C1 segment of cervical spinal cord (tissue), 14 donors: ENCODE results near the gene GRB7.
"Not testable (repeated sequence)": the region's sequence is repeated elsewhere in the genome, so short reads cannot be mapped to it uniquely, and the experiment has no call there.

Source experiments
- DNase-seq, 14 donors: peaks; one replicate each; lab custom pipeline; 2025; lab: John Stamatoyannopoulos, UW

GRB7 gene

DNA sequence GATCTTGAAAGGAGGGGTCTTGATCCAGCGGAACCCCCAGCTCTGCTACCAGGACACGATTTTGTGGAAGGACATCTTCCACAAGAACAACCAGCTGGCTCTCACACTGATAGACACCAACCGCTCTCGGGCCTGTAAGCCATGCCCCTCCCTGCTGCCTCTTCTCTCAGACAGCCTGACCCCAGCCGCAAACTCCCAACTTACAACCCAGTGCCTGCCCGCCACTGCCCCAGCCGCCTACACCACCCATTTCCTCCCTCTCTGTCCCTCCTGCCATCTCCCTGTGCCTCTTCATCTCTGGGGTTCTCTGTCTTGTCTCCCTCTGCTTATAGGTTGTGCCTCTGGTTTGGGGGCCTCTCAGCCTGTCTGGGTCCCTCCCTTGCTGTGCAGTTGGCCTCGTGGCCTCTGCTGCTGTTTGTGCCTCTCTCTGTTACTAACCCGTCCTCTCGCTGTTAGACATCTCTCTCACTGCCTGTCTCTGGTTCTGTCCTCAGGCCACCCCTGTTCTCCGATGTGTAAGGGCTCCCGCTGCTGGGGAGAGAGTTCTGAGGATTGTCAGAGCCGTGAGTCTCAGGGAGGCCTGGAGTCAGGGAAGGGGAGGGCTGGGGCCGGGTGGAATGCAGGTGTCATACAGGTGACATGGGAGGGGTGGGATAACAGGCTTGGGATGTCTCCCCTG, 28.3 kb upstream of the GRB7 start:
- DNase-seq, result no peak

GRCh38 chr17:39709998-39710964, 27.5 kb upstream of the GRB7 start:
- no peak for DNase-seq

GRCh38 chr17:39711071-39711470, 26.7 kb upstream of the GRB7 start:
- DNase-seq, result not testable (repeated sequence)

GRCh38 chr17:39711851-39712250, 25.9 kb upstream of the GRB7 start:
- no peak for DNase-seq

- DNase-seq, result no peak
Measured at GRCh38 chr17:39714234-39714633, 23.5 kb upstream of the GRB7 start.

DNA sequence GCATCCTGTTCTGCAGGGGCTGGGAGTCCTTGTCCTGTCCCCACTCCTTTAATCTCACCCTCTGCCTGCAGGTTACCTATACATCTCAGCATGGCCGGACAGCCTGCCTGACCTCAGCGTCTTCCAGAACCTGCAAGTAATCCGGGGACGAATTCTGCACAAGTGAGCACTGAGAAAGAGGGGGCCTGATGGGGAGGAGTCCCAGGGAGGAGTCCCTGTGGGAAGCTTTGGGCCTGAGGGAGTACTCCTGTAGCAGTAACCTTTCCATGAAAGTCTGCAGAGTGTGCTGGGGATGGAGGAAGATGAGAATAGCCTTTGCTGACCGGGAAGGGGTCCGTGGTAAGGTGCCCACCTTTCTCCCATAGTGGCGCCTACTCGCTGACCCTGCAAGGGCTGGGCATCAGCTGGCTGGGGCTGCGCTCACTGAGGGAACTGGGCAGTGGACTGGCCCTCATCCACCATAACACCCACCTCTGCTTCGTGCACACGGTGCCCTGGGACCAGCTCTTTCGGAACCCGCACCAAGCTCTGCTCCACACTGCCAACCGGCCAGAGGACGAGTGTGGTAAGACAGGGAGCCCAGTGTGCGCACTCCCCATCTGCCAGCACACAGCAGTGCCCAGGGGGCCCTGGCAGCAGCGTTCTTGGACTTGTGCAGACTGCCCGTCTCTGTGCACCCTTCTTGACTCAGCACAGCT, 22.2 kb upstream of the GRB7 start:
- no peak for DNase-seq

- no peak for DNase-seq
Measured at GRCh38 chr17:39716073-39716818, 21.5 kb upstream of the GRB7 start.

- no peak for DNase-seq
Measured at GRCh38 chr17:39716879-39717536, 20.7 kb upstream of the GRB7 start.

- DNase-seq, result no peak
Measured at GRCh38 chr17:39717660-39718059, 20.1 kb upstream of the GRB7 start.

- DNase-seq, result no peak
Measured at GRCh38 chr17:39719563-39720355, 18.0 kb upstream of the GRB7 start.

DNA sequence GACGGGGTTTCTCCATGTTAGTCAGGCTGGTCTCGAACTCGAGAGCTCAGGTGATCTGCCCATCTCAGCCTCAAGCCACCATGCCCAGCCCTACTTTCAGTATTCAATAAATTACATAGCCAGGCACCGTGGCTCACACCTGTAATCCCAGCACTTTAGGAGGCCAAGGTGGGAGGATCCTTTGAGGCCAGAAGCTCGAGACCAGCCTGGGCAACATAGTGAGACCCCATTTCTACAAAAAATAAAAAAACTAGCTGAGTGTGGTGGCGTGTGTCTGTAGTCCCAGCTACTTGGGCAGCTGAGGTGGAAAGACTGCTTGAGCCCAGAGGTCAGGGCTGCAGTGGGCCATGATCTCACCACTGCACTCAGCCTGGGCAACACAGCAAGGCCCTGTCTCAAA, 15.6 kb upstream of the GRB7 start:
- DNase-seq, result no peak

- no peak for DNase-seq
Measured at GRCh38 chr17:39722965-39723848, 14.5 kb upstream of the GRB7 start.

- no peak for DNase-seq
Measured at GRCh38 chr17:39724731-39725130, 13.0 kb upstream of the GRB7 start.

- DNase-seq, result not testable (repeated sequence)
Measured at GRCh38 chr17:39725923-39726322, 11.8 kb upstream of the GRB7 start.

GRCh38 chr17:39726617-39727016, 11.1 kb upstream of the GRB7 start:
- DNase-seq, result no peak

DNA sequence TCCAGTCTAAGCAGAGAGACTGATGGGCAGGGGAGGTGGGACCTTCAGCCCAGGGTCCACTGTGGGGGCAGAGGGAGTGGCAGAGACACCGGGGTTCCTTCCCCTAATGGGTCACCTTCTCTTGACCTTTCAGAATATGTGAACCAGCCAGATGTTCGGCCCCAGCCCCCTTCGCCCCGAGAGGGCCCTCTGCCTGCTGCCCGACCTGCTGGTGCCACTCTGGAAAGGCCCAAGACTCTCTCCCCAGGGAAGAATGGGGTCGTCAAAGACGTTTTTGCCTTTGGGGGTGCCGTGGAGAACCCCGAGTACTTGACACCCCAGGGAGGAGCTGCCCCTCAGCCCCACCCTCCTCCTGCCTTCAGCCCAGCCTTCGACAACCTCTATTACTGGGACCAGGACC, 10.2 kb upstream of the GRB7 start:
- DNase-seq, result no peak

DNA sequence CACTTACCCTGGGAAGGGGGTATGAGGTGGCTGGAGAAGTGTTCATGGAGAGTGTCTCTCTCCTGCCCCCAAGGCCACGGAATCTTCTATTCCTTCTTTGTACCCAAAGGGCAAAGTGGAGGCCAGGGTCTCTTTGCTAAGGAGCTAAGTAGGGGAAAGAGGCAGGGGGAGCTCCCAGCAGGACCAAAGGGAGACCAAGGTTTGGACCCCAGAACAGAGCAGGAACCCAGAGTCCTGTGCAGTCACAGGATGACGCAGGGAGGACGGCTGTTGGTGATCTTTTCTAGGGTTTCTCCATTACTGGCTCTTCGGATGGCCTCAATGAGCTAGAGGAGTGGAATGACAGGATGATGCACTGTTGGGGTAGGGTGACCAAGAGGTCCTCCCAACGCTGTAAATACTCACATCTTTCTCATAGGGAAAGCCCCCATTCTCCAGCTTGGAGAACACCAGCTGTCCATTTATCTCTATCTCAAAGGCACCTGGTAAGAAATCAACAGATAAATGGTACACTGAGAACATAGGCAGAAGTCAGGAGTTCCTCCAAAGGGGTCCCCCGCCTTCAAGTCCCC, 8.4 kb upstream of the GRB7 start:
- no peak for DNase-seq

DNA sequence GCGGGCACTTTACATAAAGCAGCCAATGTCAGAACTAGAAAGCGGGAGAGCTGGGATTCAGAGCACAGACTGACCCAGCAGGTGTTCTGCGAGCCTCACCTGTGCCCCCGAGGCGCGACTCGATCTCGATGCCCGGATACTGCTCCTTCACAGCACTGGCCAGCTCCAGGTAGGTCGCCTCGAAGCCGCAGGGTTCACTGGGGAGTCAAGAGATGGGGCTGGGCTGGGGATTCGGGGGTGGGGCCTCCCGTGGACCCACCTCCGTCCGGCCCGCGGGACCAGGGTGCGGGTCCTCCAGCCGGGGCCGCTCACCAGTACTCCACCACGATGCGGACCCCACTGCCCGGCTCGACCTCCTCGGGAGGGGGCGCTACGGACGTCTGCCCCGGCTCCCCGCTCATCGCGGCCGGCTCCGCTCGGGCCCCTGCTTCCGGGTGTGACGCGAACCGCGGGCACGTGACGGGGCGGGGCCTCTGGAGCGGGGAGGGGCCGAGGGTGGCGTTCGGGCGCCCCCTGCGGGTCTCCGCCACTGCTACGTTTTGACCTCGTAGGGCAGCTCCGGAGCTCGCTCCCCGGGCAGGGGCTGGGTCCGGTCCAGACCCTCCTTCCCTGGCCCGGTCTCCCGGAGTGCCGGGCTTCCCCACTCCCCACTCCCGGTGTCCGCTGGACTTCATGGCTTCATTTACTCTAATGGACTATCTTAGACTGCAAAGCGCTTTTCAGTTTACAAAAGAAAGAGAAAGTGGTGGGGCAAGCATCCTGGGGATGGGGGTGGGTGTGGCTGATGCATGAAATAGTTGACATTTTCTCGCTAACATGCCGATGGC, 7.4 kb upstream of the GRB7 start, which contains the start of gene MIEN1:
MIEN1 (minus strand) TSS at position 438 of the 827 bp plus-strand sequence; CDS start at position 401, 37 bp downstream.
- DNase-seq, result peak; percentile 50 to 93 (median 84)
